HCT116 (cell line): ENCODE results near the gene NAALADL2.

ENCODE experiments used
- POLR2A ChIP-seq: IDR thresholded peaks from 2 replicates; pipeline ENCODE4 v1.7.0; 2011; ENCODE audit warnings: borderline replicate concordance; ENCODE audit not compliant: insufficient read depth, insufficient read length; ENCODE audit errors: extremely low read depth
- ZNF274 ChIP-seq: fragments of 200-500 bp; sonication (Bioruptor generic); IDR thresholded peaks from 2 replicates; pipeline ENCODE4 v1.6.1; 2014; ENCODE audit warnings: mild to moderate bottlenecking, low read depth, low read length, inconsistent platforms
- TF ChIP-seq, protein P1 (sequence below), 3 experiments: fragments of 200-600 bp in 1 of 3; sonication (generic) in 1 of 3; IDR thresholded peaks in 2 of 3; conservative IDR thresholded peaks in 1 of 3; 2 replicates each; pipeline ENCODE4 v1.5.1; 2012 to 2017; ENCODE audit warnings: low read depth in 2 of 3, low read length in 2 of 3, antibody characterized with exemption in 1 of 3, borderline replicate concordance in 1 of 3, control low read depth in 1 of 3, mild to moderate bottlenecking in 1 of 3, mixed read lengths in 1 of 3, mixed run types in 1 of 3, moderate library complexity in 1 of 3; ENCODE audit not compliant: insufficient read depth in 1 of 3

DNA sequence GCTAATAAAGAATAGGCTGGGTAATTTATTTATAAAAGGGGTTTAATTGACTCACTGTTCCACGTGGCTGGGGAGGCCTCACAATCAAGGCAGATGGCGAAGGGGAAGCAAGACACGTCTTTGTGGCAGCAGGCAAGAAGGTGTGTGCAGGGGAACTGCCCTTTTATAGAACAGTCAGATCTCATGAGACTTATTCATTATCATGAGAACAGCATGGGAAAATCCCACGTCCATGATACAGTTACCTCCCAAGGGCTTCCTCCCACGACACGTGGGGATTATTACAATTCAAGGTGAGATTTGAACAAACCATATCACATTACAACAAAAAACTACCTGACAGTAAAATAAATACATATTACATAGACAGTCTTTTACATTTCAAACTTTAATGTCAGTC, 414.9 kb downstream of the NAALADL2 start:
- TF ChIP-seq, protein P1, sequence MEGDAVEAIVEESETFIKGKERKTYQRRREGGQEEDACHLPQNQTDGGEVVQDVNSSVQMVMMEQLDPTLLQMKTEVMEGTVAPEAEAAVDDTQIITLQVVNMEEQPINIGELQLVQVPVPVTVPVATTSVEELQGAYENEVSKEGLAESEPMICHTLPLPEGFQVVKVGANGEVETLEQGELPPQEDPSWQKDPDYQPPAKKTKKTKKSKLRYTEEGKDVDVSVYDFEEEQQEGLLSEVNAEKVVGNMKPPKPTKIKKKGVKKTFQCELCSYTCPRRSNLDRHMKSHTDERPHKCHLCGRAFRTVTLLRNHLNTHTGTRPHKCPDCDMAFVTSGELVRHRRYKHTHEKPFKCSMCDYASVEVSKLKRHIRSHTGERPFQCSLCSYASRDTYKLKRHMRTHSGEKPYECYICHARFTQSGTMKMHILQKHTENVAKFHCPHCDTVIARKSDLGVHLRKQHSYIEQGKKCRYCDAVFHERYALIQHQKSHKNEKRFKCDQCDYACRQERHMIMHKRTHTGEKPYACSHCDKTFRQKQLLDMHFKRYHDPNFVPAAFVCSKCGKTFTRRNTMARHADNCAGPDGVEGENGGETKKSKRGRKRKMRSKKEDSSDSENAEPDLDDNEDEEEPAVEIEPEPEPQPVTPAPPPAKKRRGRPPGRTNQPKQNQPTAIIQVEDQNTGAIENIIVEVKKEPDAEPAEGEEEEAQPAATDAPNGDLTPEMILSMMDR (IDR thresholded peaks at IDR 0.05 in 2 of 3, conservative IDR thresholded peaks at IDR 0.05 in 1 of 3; ENCODE audit: borderline replicate concordance in 1 of 3, insufficient read depth in 1 of 3, low read depth in 2 of 3, low read length in 2 of 3) = no peak
- TF ChIP-seq ZNF274 (no peak), POLR2A (no peak)
